GM10847 (cell line): ENCODE data around the gene FAM8A1.

Source experiments
- POLR2A ChIP-seq: IDR thresholded peaks from 2 replicates; pipeline ENCODE4 v1.6.1; 2011; ENCODE audit not compliant: insufficient read length; ENCODE audit errors: extremely low read depth

The FAM8A1 gene

DNA sequence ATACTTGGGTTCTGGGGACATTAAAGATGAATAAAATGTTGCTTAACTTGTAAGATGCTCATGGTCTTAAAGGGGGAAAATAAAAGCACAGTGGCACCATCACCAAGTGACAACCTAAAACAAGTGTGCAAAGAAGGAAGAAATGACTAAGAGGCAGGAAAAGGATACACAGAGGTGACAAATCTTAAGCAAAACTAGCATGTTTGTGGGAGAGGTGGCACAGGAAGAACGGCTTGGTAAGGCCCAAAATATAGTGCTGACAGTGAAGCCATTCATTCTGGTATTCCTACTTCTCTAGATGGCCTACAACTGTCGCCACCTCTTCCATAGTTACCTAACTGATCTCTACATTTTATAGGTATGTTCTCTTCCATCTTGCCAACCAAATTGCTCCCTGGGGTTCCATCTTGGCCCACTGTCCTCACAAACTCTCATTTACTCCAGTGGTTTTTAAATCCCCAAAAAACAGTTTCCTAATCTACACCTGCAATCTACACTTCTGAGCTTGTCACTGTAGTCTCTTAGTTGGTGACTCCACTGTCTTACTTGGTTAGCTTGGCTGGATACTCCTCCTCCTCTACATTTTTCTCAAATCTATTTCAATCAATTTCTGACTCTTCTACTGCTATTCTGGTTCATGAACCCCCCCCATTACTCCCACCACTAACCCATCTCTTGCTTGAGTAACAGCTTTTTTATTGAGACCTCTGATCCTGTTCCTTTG is 33.5 kb downstream of the FAM8A1 start:
- no peak for TF ChIP-seq POLR2A

GRCh38 chr6:17635568-17635967 is 35.5 kb downstream of the FAM8A1 start:
- no peak for TF ChIP-seq POLR2A

DNA sequence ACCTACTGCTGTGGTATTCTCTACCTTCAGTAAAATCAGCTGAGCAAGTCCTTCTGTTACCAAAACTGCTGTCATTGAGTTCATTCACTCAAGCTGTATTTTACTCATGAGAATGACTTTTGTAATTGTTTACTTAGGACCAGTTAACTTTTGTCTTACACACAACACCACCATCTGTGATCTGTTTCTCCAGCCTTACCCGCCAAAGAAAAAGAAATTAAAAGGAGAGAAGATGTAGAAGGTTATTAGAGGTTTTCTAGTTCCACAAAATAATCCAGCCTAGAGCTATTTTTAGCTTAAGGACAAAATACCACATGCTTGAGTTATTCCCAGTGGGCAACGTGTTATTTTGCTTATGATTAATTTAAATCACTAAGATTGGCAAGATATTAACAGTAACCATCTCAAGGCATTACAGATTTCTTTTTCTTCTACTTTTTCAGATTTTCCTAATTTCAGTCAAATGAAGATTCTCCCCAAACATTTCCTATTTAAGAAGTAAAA is 38.2 kb downstream of the FAM8A1 start:
- TF ChIP-seq POLR2A = no peak

- TF ChIP-seq POLR2A = no peak
These were observed 40.4 kb downstream of the FAM8A1 start for GRCh38 chr6:17640477-17640917.

- no peak for TF ChIP-seq POLR2A
These were observed 48.6 kb downstream of the FAM8A1 start for GRCh38 chr6:17648745-17649144.

DNA sequence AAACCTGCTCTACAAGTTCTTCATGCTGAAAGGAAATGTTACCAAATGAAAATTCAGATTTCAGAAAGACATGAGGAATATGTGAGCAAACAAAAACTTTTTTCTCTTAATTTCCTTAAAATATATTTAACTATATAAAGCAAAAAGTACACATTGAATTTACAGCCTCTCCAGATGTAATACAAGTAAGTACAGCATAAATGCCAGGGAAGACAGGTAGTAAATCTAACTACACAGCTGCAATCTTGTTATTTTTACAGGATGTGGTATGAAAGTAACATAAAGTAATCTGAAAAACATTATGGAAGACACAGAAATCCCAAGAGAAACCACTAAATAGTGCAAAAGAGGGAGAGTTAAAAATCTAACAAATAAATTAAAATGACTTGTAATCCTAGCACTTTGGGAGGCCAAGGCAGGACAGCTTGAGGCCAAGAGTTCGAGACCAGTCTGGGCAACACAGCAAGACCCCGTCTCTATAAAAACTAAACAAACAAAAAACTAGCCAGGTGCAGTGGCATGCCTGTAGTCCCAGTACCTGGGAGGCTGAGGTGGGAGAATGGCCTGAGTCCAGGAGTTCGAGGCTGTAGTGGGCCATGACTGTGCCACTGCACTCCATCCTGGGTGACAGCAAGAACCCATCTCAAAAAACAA is 50.7 kb downstream of the FAM8A1 start:
- TF ChIP-seq POLR2A = no peak

- TF ChIP-seq POLR2A = no peak
These were observed 53.2 kb downstream of the FAM8A1 start for GRCh38 chr6:17653198-17653882.

GRCh38 chr6:17656092-17656491 is 56.0 kb downstream of the FAM8A1 start:
- TF ChIP-seq POLR2A = no peak

DNA sequence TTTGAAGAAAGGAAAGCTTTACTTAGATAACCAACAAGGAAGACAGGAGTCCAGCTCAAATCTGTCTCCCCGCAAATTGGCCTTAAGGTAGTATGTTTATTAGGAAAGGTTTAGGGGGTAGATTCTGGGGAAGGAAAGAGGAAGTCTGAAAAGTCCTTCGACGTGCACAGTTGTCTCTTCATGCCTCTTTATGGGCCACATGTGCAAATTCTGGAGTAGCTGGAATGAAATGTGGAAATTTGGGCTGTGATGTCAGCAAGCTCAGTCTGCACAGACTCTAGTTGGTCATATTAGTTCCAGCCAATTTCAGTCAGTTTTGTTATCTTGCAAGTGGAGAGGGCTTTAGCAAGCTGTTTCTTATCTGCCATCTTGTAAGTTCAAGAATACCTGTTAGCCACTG is 56.5 kb downstream of the FAM8A1 start:
- no peak for TF ChIP-seq POLR2A
